Renal cortex interstitium (tissue), 11 donors: ENCODE results near the gene TAPT1. TPM values are rescaled to one million over a fixed set of nuclear protein-coding genes. Genes with fewer than 3 reads are reported as not detected.
"Not testable (repeated sequence)": the region's sequence is repeated elsewhere in the genome, so short reads cannot be mapped to it uniquely, and the experiment has no call there.

Experiments used
- DNase-seq, 11 donors: peaks; one replicate each; pipeline ENCODE4 v3.0.0-alpha.2; 2013; ENCODE audit warnings: low read depth in 9 of 11, low spot score in 4 of 11; ENCODE audit errors: extremely low read depth in 1 of 11
- polyA plus RNA-seq, 3 donors: library from polyadenylated mRNA; unstranded; fragments of 120-200 nt; gene quantifications; one replicate each; pipeline ENCODE4 v1.2.1, GENCODE V29; 2013; ENCODE audit not compliant: insufficient read length in 3 of 3

Gene TAPT1
- polyA plus RNA-seq, 3 donors, result 31.9 to 46.5 (median 38.2) TPM

DNA sequence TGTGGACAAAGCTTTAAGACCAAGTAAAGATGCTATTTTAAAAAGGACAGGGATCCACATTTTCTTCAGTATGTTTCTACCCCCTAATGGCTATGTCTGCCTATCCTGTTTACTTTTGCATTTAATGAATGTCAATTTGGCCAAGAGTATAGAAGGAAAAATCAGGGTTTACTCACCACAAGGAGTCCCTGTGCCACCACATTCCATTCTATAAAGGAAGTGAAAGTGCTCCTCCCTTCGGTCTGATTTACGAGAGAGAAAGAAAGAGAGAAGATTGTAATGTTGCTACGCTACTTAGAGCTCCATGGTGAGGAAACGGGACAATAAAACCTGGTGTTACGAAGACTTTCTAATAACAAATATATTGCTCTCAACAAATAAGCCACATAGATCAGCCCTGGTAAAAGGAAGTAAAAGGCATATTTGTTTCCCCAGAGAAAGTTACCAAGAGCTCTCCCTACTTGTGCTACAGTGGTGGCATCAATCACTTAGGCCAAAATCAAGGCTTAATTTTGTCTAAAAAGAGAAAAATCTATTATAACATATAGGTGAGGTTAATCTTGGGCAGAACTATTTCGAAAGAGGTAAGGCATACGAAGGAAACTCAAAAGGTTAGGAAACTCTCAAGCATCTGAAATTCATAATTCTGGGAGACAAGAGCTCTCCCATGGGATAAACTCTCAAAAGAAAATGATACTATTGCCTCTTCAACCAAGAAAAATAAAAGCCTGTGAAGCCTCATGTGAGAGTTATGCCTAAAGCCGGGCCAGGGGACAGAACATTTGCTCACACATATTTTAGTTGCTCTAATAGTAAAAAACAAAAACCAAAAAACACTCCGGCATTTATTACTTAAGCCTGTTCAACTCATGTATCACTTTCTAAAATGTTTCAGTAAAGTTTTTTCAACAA, 29.5 kb downstream of the TAPT1 start:
- peak; percentile 29 to 78 (median 42) for DNase-seq

GRCh38 chr4:16195209-16195608, 31.1 kb downstream of the TAPT1 start:
- no peak for DNase-seq

DNA sequence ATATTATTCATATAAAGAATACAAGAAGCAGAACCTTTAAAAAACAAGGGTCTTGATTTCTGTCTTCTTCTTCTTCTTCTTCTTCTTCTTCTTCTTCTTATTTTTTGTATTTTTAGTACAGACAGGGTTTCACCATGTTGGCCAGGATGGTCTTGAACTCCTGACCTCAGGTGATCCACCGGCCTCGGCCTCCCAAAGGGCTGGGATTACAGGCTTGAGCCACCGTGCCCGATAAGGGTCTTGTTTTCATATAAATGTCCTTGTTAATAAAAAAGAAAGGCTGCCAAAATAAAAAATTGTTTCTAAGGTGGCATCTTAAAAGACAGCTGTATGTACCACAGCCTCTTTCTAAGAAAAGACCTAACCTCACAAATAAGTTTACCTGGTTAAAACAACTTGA, 31.5 kb downstream of the TAPT1 start:
- DNase-seq, result not testable (repeated sequence)

- DNase-seq, result no peak
Measured at GRCh38 chr4:16194214-16194613, 32.1 kb downstream of the TAPT1 start.

DNA sequence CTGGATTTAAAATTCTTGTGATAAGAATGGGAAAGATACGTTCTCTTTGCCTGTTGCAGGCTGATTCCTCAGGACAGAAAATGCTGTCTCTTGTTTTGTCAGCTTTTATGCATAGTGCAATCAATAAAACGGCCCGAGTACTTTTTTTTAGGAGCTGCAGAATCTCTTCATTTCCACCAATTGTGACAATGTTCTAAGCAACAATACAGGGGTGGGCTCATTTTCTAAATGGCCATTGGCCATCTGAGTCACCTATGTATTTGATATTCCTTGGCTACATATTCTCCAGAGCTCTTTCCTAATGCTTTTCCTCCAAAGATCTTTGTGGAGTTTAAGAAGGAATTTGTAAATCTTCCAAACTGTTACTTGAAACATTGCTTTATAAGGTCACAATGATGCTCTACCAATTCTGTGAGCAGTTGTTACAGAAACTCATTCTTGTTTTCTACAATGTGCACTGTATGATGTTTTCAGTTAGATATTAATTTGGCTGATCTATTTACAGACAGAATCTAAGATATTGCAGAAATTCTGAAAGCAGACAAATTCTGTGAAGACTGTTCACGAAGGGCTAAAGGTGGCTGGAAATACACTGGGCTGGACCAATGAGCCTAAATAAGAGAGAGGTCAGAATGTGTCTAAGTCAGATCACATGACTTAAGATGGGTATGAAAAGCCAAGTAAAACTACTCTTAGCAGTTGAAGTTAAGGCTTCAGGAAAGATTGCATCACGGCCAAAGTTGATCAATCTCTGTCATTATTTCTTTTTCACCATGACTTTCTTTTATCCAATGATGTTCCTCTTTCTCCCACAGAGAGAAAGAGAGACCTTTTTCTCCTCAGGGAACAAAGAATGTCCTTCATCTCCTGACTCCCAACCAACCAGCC, 33.4 kb downstream of the TAPT1 start:
- no peak for DNase-seq

GRCh38 chr4:16192057-16192456, 34.2 kb downstream of the TAPT1 start:
- DNase-seq, result no peak

DNA sequence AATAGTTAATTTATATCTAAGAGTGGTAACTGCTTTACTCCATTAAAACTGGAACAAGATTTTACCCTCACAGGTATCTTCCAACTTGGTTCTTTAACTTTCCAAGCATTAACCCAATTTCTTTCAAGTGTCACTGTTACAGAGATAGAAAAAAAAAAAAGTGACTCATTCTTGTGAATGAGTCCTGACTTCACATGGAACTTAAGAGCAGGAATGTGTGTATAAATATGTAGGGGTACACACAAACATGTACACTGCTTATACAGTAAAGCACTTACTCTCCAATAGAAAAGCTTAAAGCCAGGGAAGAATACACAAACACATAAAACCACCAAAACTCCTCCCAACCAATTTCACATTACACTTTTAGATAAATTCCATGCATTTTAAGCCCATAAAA, 38.8 kb downstream of the TAPT1 start:
- no peak for DNase-seq

- DNase-seq, result no peak
Measured at GRCh38 chr4:16186986-16187385, 39.3 kb downstream of the TAPT1 start.

DNA sequence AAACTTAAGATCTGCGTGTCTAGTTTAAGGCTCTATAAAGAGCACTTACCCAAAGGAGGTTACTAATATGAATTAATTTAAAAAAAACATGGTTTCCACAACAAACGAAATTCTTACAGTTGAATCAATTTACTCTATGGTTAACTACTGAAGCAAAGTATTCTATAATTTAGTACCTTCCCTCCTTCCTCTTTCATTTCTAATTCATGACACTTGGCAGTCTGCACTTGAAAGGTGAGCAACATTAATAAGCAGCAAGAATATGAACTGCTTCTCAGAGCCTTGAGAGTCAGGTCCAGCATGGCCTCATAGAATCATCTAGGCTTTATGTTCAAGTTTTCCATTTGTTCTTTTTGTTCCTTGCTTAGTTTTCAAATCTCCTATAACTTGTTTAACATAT, 42.7 kb downstream of the TAPT1 start:
- DNase-seq, result no peak

DNA sequence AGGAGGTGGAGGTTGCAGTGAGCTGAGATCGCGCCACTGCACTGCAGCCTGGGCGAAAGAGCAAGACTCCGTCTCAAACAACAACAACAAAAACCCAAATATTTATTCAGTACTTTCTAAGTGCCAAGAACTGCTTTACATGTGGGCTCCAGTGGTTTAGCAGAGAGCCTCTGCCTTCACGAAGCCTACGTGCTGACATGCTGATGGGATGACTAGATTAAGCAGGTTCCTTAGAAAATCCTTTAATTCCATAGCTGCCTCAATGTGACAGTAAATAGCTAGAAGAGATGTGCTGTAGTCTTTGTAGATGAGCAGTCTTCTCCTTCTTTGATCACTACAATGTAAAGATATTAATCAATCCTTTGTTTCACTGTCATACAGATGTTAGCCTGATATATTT, 49.6 kb downstream of the TAPT1 start:
- no peak for DNase-seq

- DNase-seq, result no peak
Measured at GRCh38 chr4:16171831-16172230, 54.4 kb downstream of the TAPT1 start.

GRCh38 chr4:16169490-16169889, 56.8 kb downstream of the TAPT1 start:
- DNase-seq, result no peak

- DNase-seq, result no peak
Measured at GRCh38 chr4:16168710-16169388, 57.4 kb downstream of the TAPT1 start.

- DNase-seq, result no peak
Measured at GRCh38 chr4:16168144-16168543, 58.1 kb downstream of the TAPT1 start.

- no peak for DNase-seq
Measured at GRCh38 chr4:16165931-16166330, 60.3 kb downstream of the TAPT1 start.

DNA sequence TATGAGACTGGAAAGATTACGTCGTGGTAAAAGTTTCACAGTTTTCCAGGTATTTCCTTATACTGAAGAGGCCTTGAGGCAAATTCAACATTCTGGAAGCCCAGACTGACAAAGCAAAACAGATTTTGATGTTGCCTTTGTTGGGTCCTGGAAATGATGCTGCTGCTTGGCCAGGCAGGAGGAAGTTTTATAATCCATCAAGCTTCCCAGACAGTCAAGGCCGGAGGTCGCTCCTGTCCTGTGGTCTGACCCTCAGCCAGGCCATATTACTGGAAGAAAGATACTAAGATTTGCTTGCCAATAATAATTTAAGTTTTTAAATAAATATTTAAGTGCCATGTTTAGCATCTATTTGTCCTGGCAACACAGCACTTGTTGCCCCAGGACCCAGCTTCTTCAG, 63.4 kb downstream of the TAPT1 start:
- DNase-seq, result no peak

DNA sequence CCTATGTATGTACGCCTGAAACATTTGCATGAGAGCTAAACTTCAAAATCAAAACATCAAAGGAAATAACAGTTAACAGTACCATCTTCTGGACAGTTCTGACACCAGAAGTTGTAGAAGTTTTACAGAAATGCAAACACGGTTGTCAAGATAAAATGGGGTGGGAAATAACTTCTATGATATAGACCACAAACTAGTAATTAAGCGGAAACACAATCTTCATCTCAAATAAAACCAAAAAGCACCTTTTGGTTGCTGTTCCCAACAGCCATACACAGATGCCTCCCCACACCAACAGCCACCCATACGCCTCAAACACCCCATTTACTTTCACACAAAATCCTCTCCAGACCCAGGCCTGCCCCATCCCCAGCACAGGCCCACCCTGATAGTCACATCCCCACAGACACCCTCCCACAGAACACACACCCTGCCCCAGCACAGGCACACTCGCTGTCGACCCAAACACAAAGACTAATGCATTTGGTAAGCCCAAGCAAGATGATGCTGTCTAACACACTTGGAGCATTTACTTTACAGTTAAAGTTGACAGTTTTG, 64.3 kb downstream of the TAPT1 start:
- no peak for DNase-seq

GRCh38 chr4:16160457-16160856, 65.8 kb downstream of the TAPT1 start:
- DNase-seq, result no peak

DNA sequence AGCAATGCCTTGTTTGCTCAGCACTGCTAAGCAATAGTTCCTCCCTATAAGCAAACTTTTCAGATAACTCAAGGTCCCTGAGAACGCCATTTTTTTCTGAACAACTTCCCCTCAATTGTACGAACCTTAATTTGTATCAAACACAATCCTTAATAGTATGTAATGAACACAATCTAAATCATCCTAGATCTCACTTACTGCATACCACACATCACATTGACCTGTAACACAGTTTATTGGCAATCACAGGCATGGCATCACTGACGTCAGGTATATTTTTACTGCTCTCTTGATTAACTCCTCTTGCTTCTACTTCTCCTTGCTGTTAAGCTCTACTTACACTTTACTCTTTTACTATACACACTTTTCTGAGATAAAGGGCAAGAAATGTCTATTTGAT, 67.0 kb downstream of the TAPT1 start:
- DNase-seq, result no peak
